H1 (cell line): Measurements from ENCODE around the gene NAPG. TPM values are rescaled to one million over a fixed set of nuclear protein-coding genes. Genes with fewer than 3 reads are reported as not detected.

Experiments used
- CTCF ChIA-PET: fragments of 300-600 bp; sonication (Branson Sonifier 250); formaldehyde crosslinking; loops from one replicate; lab custom pipeline; 2021; ENCODE audit not compliant: partially characterized antibody; lab: Charles Lee
- POLR2A ChIA-PET: fragments of 300-600 bp; sonication (Branson Sonifier 250); formaldehyde crosslinking; loops from one replicate; lab custom pipeline; 2021; ENCODE audit warnings: inconsistent platforms; ENCODE audit not compliant: partially characterized antibody; lab: Charles Lee
- DNase-seq, 2 experiments: peaks; one replicate each; pipeline versions ENCODE4 v3.0.0 to v3.0.0-alpha.2; 2010 to 2022; ENCODE audit warnings: low spot score in 2 of 2, low read depth in 1 of 2, mixed read lengths in 1 of 2
- FAIRE-seq: peaks from 2 replicates; lab custom pipeline; 2011; peaks lifted over from hg19 to GRCh38; lab: Jason Lieb, UNC
- H2AFZ ChIP-seq: 2 replicates; pipeline ENCODE4 v1.8.1; 2012; ENCODE audit warnings: low read length, inconsistent platforms
- H2AK5ac ChIP-seq: 2 replicates; pipeline ENCODE4 v1.6.1; 2013; ENCODE audit warnings: low read depth, low read length
- H2BK120ac ChIP-seq: replicated peaks from 2 replicates; pipeline ENCODE3; 2013; ENCODE audit warnings: low read depth, low read length, inconsistent platforms
- H2BK12ac ChIP-seq: 2 replicates; pipeline ENCODE4 v1.6.1; 2013; ENCODE audit warnings: low read depth, low read length
- H2BK15ac ChIP-seq: 2 replicates; pipeline ENCODE4 v1.6.1; 2013; ENCODE audit warnings: low read length
- H2BK20ac ChIP-seq: 2 replicates; pipeline ENCODE4 v1.6.1; 2013; ENCODE audit warnings: low read length
- H2BK5ac ChIP-seq: 2 replicates; pipeline ENCODE4 v1.6.1; 2013; ENCODE audit warnings: low read depth, low read length
- H3K14ac ChIP-seq: 2 replicates; pipeline ENCODE4 v1.6.1; 2013; ENCODE audit warnings: inconsistent platforms; ENCODE audit not compliant: insufficient read length
- H3K18ac ChIP-seq: 2 replicates; pipeline ENCODE4 v1.6.1; 2013; ENCODE audit warnings: low read length; ENCODE audit errors: extremely low read depth
- H3K23ac ChIP-seq: 2 replicates; pipeline ENCODE4 v1.6.1; 2013; ENCODE audit warnings: inconsistent platforms; ENCODE audit not compliant: insufficient read length
- H3K23me2 ChIP-seq: 2 replicates; pipeline ENCODE4 v1.6.1; 2013; ENCODE audit warnings: low read depth, low read length
- H3K27ac ChIP-seq: 2 replicates; pipeline ENCODE4 v1.6.1; 2011; ENCODE audit warnings: low read depth, low read length, inconsistent platforms
- H3K27me3 ChIP-seq, 4 experiments: replicated peaks in 1 of 4; 1 replicate in 1 of 4; 2 replicates in 3 of 4; pipeline versions ENCODE4 v1.6.1 to v1.8.1; 2011 to 2013; ENCODE audit warnings: low read length in 3 of 4, mild to moderate bottlenecking in 3 of 4, inconsistent platforms in 2 of 4, mixed read lengths in 2 of 4, moderate library complexity in 1 of 4; ENCODE audit not compliant: control insufficient read depth in 3 of 4, insufficient read depth in 3 of 4; ENCODE audit errors: extremely low read depth in 1 of 4
- H3K36me3 ChIP-seq, 4 experiments: 2 replicates each; pipeline versions ENCODE4 v1.6.1 to v1.8.1; 2011 to 2013; ENCODE audit warnings: mild to moderate bottlenecking in 4 of 4, low read length in 3 of 4, moderate library complexity in 2 of 4, control low read depth in 1 of 4, inconsistent platforms in 1 of 4; ENCODE audit not compliant: insufficient read depth in 4 of 4, control insufficient read depth in 2 of 4
- H3K4ac ChIP-seq: replicated peaks from 2 replicates; pipeline ENCODE3; 2013; ENCODE audit warnings: low read length, low read depth, mixed read lengths, inconsistent platforms; ENCODE audit not compliant: insufficient read length
- H3K4me1 ChIP-seq, 4 experiments: replicated peaks in 1 of 4; 1 replicate in 1 of 4; 2 replicates in 3 of 4; pipeline versions ENCODE4 v1.6.1 to v1.8.1; 2011 to 2013; ENCODE audit warnings: low read length in 3 of 4, inconsistent platforms in 2 of 4, mixed read lengths in 1 of 4; ENCODE audit not compliant: insufficient read depth in 4 of 4, control insufficient read depth in 3 of 4
- H3K4me2 ChIP-seq, 2 experiments: 2 replicates each; pipeline versions ENCODE4 v1.6.1 to v1.8.1; 2011 to 2013; ENCODE audit warnings: low read depth in 2 of 2, low read length in 2 of 2, control low read depth in 1 of 2, inconsistent platforms in 1 of 2, mild to moderate bottlenecking in 1 of 2; ENCODE audit not compliant: insufficient read depth in 1 of 2
- H3K4me3 ChIP-seq, 4 experiments: fragments of 200-600, 300-600 bp in 1 of 4; sonication (generic), shearing (Covaris generic), sonication (Bioruptor Twin) in 1 of 4; 2 replicates each; pipeline versions ENCODE4 v1.5.1 to v1.8.1; 2011 to 2016; ENCODE audit warnings: low read length in 4 of 4, low read depth in 3 of 4, control low read depth in 2 of 4, inconsistent platforms in 2 of 4, mild to moderate bottlenecking in 2 of 4, mixed read lengths in 1 of 4, moderate library complexity in 1 of 4; ENCODE audit not compliant: insufficient read depth in 2 of 4; ENCODE audit errors: extremely low read depth in 1 of 4
- H3K56ac ChIP-seq: replicated peaks from 2 replicates; pipeline ENCODE3; 2013; ENCODE audit warnings: low read depth, mild to moderate bottlenecking, mixed read lengths, low read length, inconsistent platforms; ENCODE audit not compliant: insufficient read length
- H3K79me1 ChIP-seq: 2 replicates; pipeline ENCODE4 v1.6.1; 2013; ENCODE audit warnings: low read depth, low read length, control low read depth
- H3K79me2 ChIP-seq, 2 experiments: 2 replicates each; pipeline versions ENCODE4 v1.6.1 to v1.8.1; 2012 to 2013; ENCODE audit warnings: low read length in 2 of 2, mild to moderate bottlenecking in 2 of 2, inconsistent platforms in 1 of 2; ENCODE audit not compliant: insufficient read depth in 2 of 2, control insufficient read depth in 1 of 2
- H3K9ac ChIP-seq, 4 experiments: replicated peaks in 1 of 4; 1 replicate in 1 of 4; 2 replicates in 3 of 4; pipeline versions ENCODE4 v1.6.1 to v1.8.1; 2011 to 2013; ENCODE audit warnings: low read depth in 3 of 4, low read length in 3 of 4, control low read depth in 2 of 4, mild to moderate bottlenecking in 2 of 4, moderate library complexity in 2 of 4, inconsistent platforms in 1 of 4; ENCODE audit errors: extremely low read depth in 1 of 4
- H3K9me3 ChIP-seq, 2 experiments: 2 replicates each; pipeline versions ENCODE4 v1.6.1 to v1.8.1; 2012 to 2013; ENCODE audit warnings: mild to moderate bottlenecking in 2 of 2, moderate library complexity in 2 of 2, control low read depth in 1 of 2, inconsistent platforms in 1 of 2, low read depth in 1 of 2, low read length in 1 of 2, mixed read lengths in 1 of 2; ENCODE audit not compliant: insufficient read depth in 2 of 2
- H4K20me1 ChIP-seq, 2 experiments: replicated peaks in 1 of 2; 2 replicates each; pipeline versions ENCODE3 to v1.8.1; 2011 to 2013; ENCODE audit warnings: inconsistent platforms in 2 of 2, low read length in 2 of 2, mild to moderate bottlenecking in 1 of 2; ENCODE audit not compliant: insufficient read depth in 2 of 2, control insufficient read depth in 1 of 2
- H4K5ac ChIP-seq: 2 replicates; pipeline ENCODE4 v1.6.1; 2013; ENCODE audit warnings: low read length, low read depth, mixed read lengths, inconsistent platforms; ENCODE audit not compliant: insufficient read length
- H4K8ac ChIP-seq: 2 replicates; pipeline ENCODE4 v1.8.0; 2013; ENCODE audit warnings: mild to moderate bottlenecking, moderate library complexity, low read length, inconsistent platforms; ENCODE audit not compliant: insufficient read depth; ENCODE audit errors: extremely low read depth
- H4K91ac ChIP-seq: replicated peaks from 2 replicates; pipeline ENCODE3; 2013; ENCODE audit warnings: low read length, mixed read lengths, inconsistent platforms; ENCODE audit not compliant: insufficient read length
- BACH1 ChIP-seq: IDR thresholded peaks from 2 replicates; pipeline ENCODE4 v1.6.1; 2012; ENCODE audit warnings: low read length, improper control_type of control experiment
- CBX5 ChIP-seq: fragments of 300-800, 300-1000 bp; sonication (generic); IDR thresholded peaks from 2 replicates; pipeline ENCODE4 v1.7.1; 2016; ENCODE audit warnings: antibody characterized with exemption, low read length, low read depth
- CEBPB ChIP-seq: IDR thresholded peaks from 2 replicates; pipeline ENCODE4 v1.6.1; 2012; ENCODE audit warnings: low read depth, low read length
- E2F6 ChIP-seq: IDR thresholded peaks from 2 replicates; pipeline ENCODE4 v1.6.1; 2012; ENCODE audit warnings: inconsistent platforms
- FOSL1 ChIP-seq: IDR thresholded peaks from 2 replicates; pipeline ENCODE4 v1.6.1; 2011; ENCODE audit warnings: mild to moderate bottlenecking, low read depth, low read length, moderate library complexity; ENCODE audit not compliant: insufficient read depth
- GTF2F1 ChIP-seq: IDR thresholded peaks from 2 replicates; pipeline ENCODE4 v1.6.1; 2012; ENCODE audit warnings: low read depth, low read length, improper control_type of control experiment, borderline replicate concordance
- NANOG ChIP-seq: IDR thresholded peaks from 2 replicates; pipeline ENCODE4 v1.6.1; 2011; ENCODE audit warnings: low read length, low read depth, mild to moderate bottlenecking, inconsistent platforms; ENCODE audit not compliant: insufficient read depth, poor library complexity, severe bottlenecking
- SAP30 ChIP-seq: fragments of 300-600 bp; sonication (generic); IDR thresholded peaks from 2 replicates; pipeline ENCODE4 v1.7.1; 2012; ENCODE audit warnings: low read length, moderate library complexity, mild to moderate bottlenecking, inconsistent platforms; ENCODE audit not compliant: insufficient read depth, insufficient replicate concordance
- SIX5 ChIP-seq: IDR thresholded peaks from 2 replicates; pipeline ENCODE4 v1.6.1; 2011; ENCODE audit warnings: mild to moderate bottlenecking, low read depth, low read length
- SRF ChIP-seq: IDR thresholded peaks from 2 replicates; pipeline ENCODE4 v1.6.1; 2011; ENCODE audit warnings: mild to moderate bottlenecking, low read depth, low read length, moderate library complexity
- WGBS, 2 experiments: shearing (Covaris generic) in 1 of 2; methylation state at CpG; one replicate each; pipeline versions ENCODE4 v1.1.6 to v1.1.7; 2013 to 2015; ENCODE audit warnings: low lambda C conversion rate in 2 of 2, mixed read lengths in 2 of 2, inconsistent platforms in 1 of 2, low coverage in 1 of 2, missing lambda C conversion rate in 1 of 2; ENCODE audit not compliant: insufficient replicate concordance in 2 of 2, insufficient coverage in 1 of 2, insufficient read length in 1 of 2; ENCODE audit errors: extremely low coverage in 1 of 2, missing lambda C conversion rate in 1 of 2; 5-methylcytosine and 5-hydroxymethylcytosine counted together
- polyA plus RNA-seq, 7 experiments: library from polyadenylated mRNA; depleted of rRNA in 3 of 7; stranded (reverse) in 5 of 7; unstranded in 2 of 7; fragments of >200 nt in 5 of 7; fragments of 200-250 nt in 2 of 7; gene quantifications; 1 replicate in 5 of 7; 2 replicates in 1 of 7; 4 replicates in 1 of 7; pipeline versions ENCODE4 v1.2.1 to v1.2.3, GENCODE V29; 2011 to 2013; ENCODE audit warnings: missing spikeins in 2 of 7, mixed read lengths in 2 of 7
- total RNA-seq: library from RNA; stranded (reverse); fragmentation: NEBNext Ultra II Directional; extraction: Animal tissue kit (Norgen Biotek cat#: 25700); gene quantifications from 2 replicates; pipeline ENCODE4 v1.2.1, GENCODE V29; 2021

Gene NAPG
- total and polyA plus RNA-seq, 2 of the 8 experiments (the other 6 are each of a cell fraction or from before 2014, with no cell fraction given), result 8.0 to 23.5 TPM

- TF ChIP-seq CEBPB (no peak), E2F6 (no peak), SRF (no peak), NANOG (no peak), SAP30 (no peak), FOSL1 (no peak), CBX5 (no peak), BACH1 (no peak), GTF2F1 (no peak), SIX5 (no peak)
- Histone ChIP-seq H3K4ac (no peak overlapping the region), H3K4me1 (peaks cover 0 to 6% (median 3%) of the 10 kb centered on the region in 4 experiments; a peak in 4 of 7 replicates), H4K91ac (no peak overlapping the region), H3K23me2 (peaks cover 5% of the 10 kb centered on the region; the same call in 1 of the 2 replicates), H3K79me2 (peaks cover 16 to 66% of the 10 kb centered on the region in 2 experiments), H3K4me2 (no peak overlapping the region; a peak in 1 of 4 replicates), H3K79me1 (peaks cover 7% of the 10 kb centered on the region), H3K9me3 (no peaks in the 10 kb centered on the region), H3K56ac (no peak overlapping the region), H3K14ac (no peak overlapping the region), H3K27me3 (no peaks in the 10 kb centered on the region), H3K4me3 (no peak overlapping the region), H3K27ac (no peak overlapping the region), H2AFZ (no peak overlapping the region), H2BK12ac (no peak overlapping the region), H4K8ac (no peak overlapping the region), H3K23ac (no peak overlapping the region), H3K9ac (no peak overlapping the region), H2BK5ac (no peak overlapping the region), H3K36me3 (no peaks in the 10 kb centered on the region; a peak in 1 of 8 replicates), H2BK120ac (no peak overlapping the region), H2AK5ac (no peak overlapping the region), H4K20me1 (peaks cover 0 to 6% of the 10 kb centered on the region in 2 experiments), H2BK20ac (no peak overlapping the region), H2BK15ac (no peak overlapping the region), H3K18ac (no peak overlapping the region), H4K5ac (no peak overlapping the region)
- WGBS, 2 experiments, result 91% methylated on average over 3 of the region's 3 CpGs; no CpG with 5 or more reads in 1 of the 2 experiments
- FAIRE-seq (no peak), DNase-seq (no peak)
- CTCF ChIA-PET, result no interaction called here
- POLR2A ChIA-PET, result no interaction called here
These were observed 2.6 kb downstream of the NAPG start for GRCh38 chr18:10528439-10528838.
